GM23248 (cell line): Measurements from ENCODE around the gene ERC1. TPM values are rescaled to one million over a fixed set of nuclear protein-coding genes. Genes with fewer than 3 reads are reported as not detected.

Experiments used
- DNase-seq: peaks from one replicate; pipeline ENCODE4 v3.0.0-alpha.2; 2015
- H2AFZ ChIP-seq: fragments of 200-600 bp; sonication (generic); 2 replicates; pipeline ENCODE4 v1.6.1; 2016; ENCODE audit warnings: antibody characterized with exemption
- H3F3A ChIP-seq: fragments of 200-600 bp; sonication (generic); 2 replicates; pipeline ENCODE4 v1.6.1; 2016; ENCODE audit warnings: mild to moderate bottlenecking, antibody characterized with exemption, mixed run types; ENCODE audit not compliant: insufficient read depth
- H3K27ac ChIP-seq: fragments of 200-600 bp; sonication (generic); 2 replicates; pipeline ENCODE4 v1.5.1; 2016; ENCODE audit warnings: mild to moderate bottlenecking
- H3K27me3 ChIP-seq: fragments of 200-600 bp; sonication (generic); replicated peaks from 2 replicates; pipeline ENCODE4 v1.6.1; 2016; ENCODE audit warnings: mild to moderate bottlenecking; ENCODE audit not compliant: insufficient read depth
- H3K36me3 ChIP-seq: fragments of 200-600 bp; sonication (generic); 2 replicates; pipeline ENCODE4 v1.6.1; 2016; ENCODE audit warnings: low read depth, mild to moderate bottlenecking
- H3K4me1 ChIP-seq: fragments of 200-600 bp; sonication (generic); 2 replicates; pipeline ENCODE4 v1.6.1; 2016; ENCODE audit warnings: mild to moderate bottlenecking; ENCODE audit not compliant: insufficient read depth
- H3K4me2 ChIP-seq: fragments of 200-600 bp; sonication (generic); one replicate; pipeline ENCODE4 v1.6.1; 2016; ENCODE audit warnings: mild to moderate bottlenecking; ENCODE audit not compliant: unreplicated experiment
- H3K4me3 ChIP-seq: fragments of 200-600 bp; sonication (generic); 2 replicates; pipeline ENCODE4 v1.5.1; 2016; ENCODE audit warnings: mild to moderate bottlenecking
- H3K79me2 ChIP-seq: fragments of 200-600 bp; sonication (generic); 2 replicates; pipeline ENCODE4 v1.6.1; 2016; ENCODE audit warnings: mild to moderate bottlenecking; ENCODE audit not compliant: insufficient read depth
- H3K9ac ChIP-seq: fragments of 200-600 bp; sonication (generic); 2 replicates; pipeline ENCODE4 v1.6.1; 2016; ENCODE audit warnings: mild to moderate bottlenecking
- H3K9me2 ChIP-seq: fragments of 200-600 bp; sonication (generic); 2 replicates; pipeline ENCODE4 v1.6.1; 2016; ENCODE audit warnings: mixed run types, mild to moderate bottlenecking, moderate library complexity; ENCODE audit not compliant: insufficient read depth
- H3K9me3 ChIP-seq: fragments of 200-600 bp; sonication (generic); one replicate; pipeline ENCODE4 v1.6.1; 2017; ENCODE audit warnings: low read depth
- H4K20me1 ChIP-seq: fragments of 200-600 bp; sonication (generic); 2 replicates; pipeline ENCODE4 v1.6.0; 2016; ENCODE audit not compliant: insufficient read depth
- EZH2 ChIP-seq: fragments of 200-600 bp; sonication (generic); IDR thresholded peaks from 2 replicates; pipeline ENCODE4 v1.6.1; 2018; ENCODE audit warnings: antibody characterized with exemption, mild to moderate bottlenecking; ENCODE audit not compliant: insufficient read depth, poor library complexity, severe bottlenecking
- EZH2phosphoT487 ChIP-seq: fragments of 200-600 bp; sonication (generic); IDR thresholded peaks from 2 replicates; pipeline ENCODE4 v1.6.1; 2018; ENCODE audit warnings: antibody characterized with exemption, moderate library complexity, mild to moderate bottlenecking, low read depth; ENCODE audit not compliant: insufficient read depth
- WGBS, 2 experiments: methylation state at CpG; one replicate each; pipeline ENCODE4 v1.1.6; 2015 to 2017; ENCODE audit warnings: low lambda C conversion rate in 2 of 2, low coverage in 1 of 2; ENCODE audit errors: missing lambda C conversion rate in 2 of 2; 5-methylcytosine and 5-hydroxymethylcytosine counted together
- in situ Hi-C: fragments of 300-500 bp; cut with MboI; formaldehyde crosslinking; loops from 2 replicates; pipeline ENCODE4 v1.15.0; 2020
- polyA plus RNA-seq: library from polyadenylated mRNA; unstranded; fragments of >200 nt; fragmentation: Nextera tagmentation; extraction: Ambion mirVana; gene quantifications from 2 replicates; pipeline ENCODE4 v1.2.1, GENCODE V29; 2016
- total RNA-seq: library from RNA; depleted of rRNA; stranded (reverse); fragments of >200 nt; shearing (Covaris generic); gene quantifications from 2 replicates; pipeline ENCODE4 v1.2.3, GENCODE V29; 2014

The ERC1 gene
- total and polyA plus RNA-seq, 2 experiments from 2014 or later: 21.5 to 23.3 TPM

GRCh38 chr12:1013618-1014489 lies 22.8 kb downstream of the ERC1 start:
- peak overlapping the region; percentile 76 for H3K27ac ChIP-seq
- H3F3A ChIP-seq: peaks cover 23% of the 10 kb centered on the region; the same call in 1 of the 2 replicates
- no peaks in the 10 kb centered on the region for H4K20me1 ChIP-seq
- H3K36me3 ChIP-seq: no peaks in the 10 kb centered on the region
- H2AFZ ChIP-seq: peak overlapping the region; percentile 42
- no peaks in the 10 kb centered on the region for H3K9me3 ChIP-seq
- H3K9ac ChIP-seq: peak overlapping the region; percentile 50
- H3K4me3 ChIP-seq: no peak overlapping the region
- DNase-seq: peak; percentile 88
- H3K4me2 ChIP-seq: peak overlapping the region; percentile 5
- H3K27me3 ChIP-seq: no peaks in the 10 kb centered on the region
- no peaks in the 10 kb centered on the region for H3K9me2 ChIP-seq
- H3K79me2 ChIP-seq: peaks cover 98% of the 10 kb centered on the region
- in situ Hi-C loops: no loop called here
- TF ChIP-seq EZH2 (no peak), EZH2phosphoT487 (no peak)
- WGBS, 2 experiments: 49 to 51% methylated on average over 10 of the region's 10 CpGs
- H3K4me1 ChIP-seq: peaks cover 13% of the 10 kb centered on the region

DNA sequence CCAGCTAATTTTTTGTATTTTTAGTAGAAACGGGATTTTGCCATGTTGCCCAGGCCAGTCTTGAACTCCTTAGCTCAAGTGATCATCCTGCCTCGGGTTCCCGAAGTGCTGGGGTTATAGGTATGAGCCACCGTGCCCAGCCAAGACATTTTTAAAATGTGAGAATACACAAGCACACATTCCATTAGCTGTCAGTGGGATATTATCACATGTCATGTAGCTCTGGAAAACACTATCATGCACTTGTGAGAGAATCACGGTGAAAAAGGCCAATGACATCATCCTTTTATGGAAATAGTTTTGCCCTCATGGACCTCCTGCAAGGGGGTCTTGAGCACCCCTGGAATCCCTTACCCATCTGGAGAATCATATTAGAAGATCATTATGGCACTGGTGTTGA lies 28.3 kb downstream of the ERC1 start:
- peaks cover 98% of the 10 kb centered on the region for H3K79me2 ChIP-seq

GRCh38 chr12:1020389-1020788 lies 29.4 kb downstream of the ERC1 start:
- Histone ChIP-seq H3K9me2 (no peaks in the 10 kb centered on the region), H3K4me1 (peaks cover 4% of the 10 kb centered on the region; the same call in 1 of the 2 replicates), H3K9me3 (no peaks in the 10 kb centered on the region), H4K20me1 (no peaks in the 10 kb centered on the region), H3K4me2 (no peak overlapping the region), H3K27me3 (no peaks in the 10 kb centered on the region), H3K79me2 (peaks cover 98% of the 10 kb centered on the region), H2AFZ (no peak overlapping the region), H3K36me3 (no peaks in the 10 kb centered on the region), H3F3A (peaks cover 2% of the 10 kb centered on the region; the same call in 1 of the 2 replicates), H3K9ac (no peak overlapping the region), H3K27ac (no peak overlapping the region), H3K4me3 (no peak overlapping the region)
- no peak for DNase-seq
- no peak for TF ChIP-seq EZH2phosphoT487
- TF ChIP-seq EZH2: no peak
- WGBS, 2 experiments: 96 to 100% methylated on average over 3 of the region's 3 CpGs
- in situ Hi-C loops: no loop called here

More for the DNA sequence above, 28.3 kb downstream of the ERC1 start:
- H4K20me1 ChIP-seq: no peaks in the 10 kb centered on the region
- WGBS, 2 experiments: 71 to 79% methylated on average over 5 of the region's 5 CpGs
- no peaks in the 10 kb centered on the region for H3K27me3 ChIP-seq
- H3K4me3 ChIP-seq: no peak overlapping the region
- in situ Hi-C loops: no loop called here
- H3K4me2 ChIP-seq: no peak overlapping the region
- peaks cover 5% of the 10 kb centered on the region; the same call in 1 of the 2 replicates for H3K4me1 ChIP-seq
- no peaks in the 10 kb centered on the region for H3K36me3 ChIP-seq
- no peaks in the 10 kb centered on the region for H3K9me3 ChIP-seq
- H3K27ac ChIP-seq: no peak overlapping the region
- no peak for TF ChIP-seq EZH2phosphoT487
- no peak for TF ChIP-seq EZH2
- no peak for DNase-seq
- H3K9me2 ChIP-seq: no peaks in the 10 kb centered on the region
- peaks cover 7% of the 10 kb centered on the region; the same call in 1 of the 2 replicates for H3F3A ChIP-seq
- no peak overlapping the region for H3K9ac ChIP-seq
- H2AFZ ChIP-seq: no peak overlapping the region

DNA sequence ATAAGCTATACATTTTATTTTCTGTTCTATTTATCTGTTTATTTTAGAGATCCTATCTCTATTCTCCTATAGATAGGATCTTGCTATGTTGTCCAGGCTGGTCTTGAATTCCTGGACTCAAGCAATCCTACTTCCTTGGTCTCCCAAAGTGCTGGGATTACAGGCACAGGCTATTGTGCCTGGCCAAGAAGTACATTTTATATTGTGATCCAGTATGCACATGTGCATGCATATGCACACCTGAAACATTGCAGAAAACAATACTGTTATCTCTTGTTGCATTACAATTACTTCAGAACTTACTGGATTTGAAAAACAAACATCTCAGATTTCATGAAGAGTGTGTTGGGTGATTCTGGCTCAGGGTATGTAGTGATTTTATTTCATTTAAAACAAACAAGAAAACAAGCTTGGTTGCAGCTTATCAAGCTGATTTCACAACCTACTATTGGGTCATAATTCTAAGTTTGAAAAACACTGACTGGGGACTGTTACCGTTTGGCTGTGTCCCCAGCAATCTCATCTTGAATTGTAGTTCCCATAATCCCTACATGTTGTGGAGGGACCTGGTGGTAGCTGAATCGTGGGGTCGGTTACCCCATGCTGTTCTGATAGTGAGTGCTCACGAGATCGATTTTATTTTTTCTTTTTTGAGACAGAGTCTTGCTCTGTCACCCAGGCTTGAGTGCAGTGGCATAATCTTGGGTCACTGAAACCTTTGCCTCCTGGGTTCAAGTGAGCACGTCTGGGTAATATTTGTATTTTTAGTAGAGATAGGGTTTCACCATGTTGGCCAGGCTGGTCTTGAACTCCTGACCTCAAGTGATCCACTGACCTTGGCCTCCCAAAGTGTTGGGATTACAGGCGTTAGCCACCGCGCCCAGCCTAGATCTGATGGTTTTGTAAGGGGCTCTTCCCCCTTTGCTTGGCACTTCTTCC lies 31.3 kb downstream of the ERC1 start:
- Histone ChIP-seq H3K36me3 (no peaks in the 10 kb centered on the region), H3K4me1 (no peaks in the 10 kb centered on the region), H4K20me1 (no peaks in the 10 kb centered on the region), H3K27ac (no peak overlapping the region), H3F3A (no peaks in the 10 kb centered on the region), H3K27me3 (no peaks in the 10 kb centered on the region), H3K4me2 (no peak overlapping the region), H3K9me2 (no peaks in the 10 kb centered on the region), H3K9me3 (no peaks in the 10 kb centered on the region), H3K9ac (no peak overlapping the region), H3K79me2 (peaks cover 98% of the 10 kb centered on the region), H3K4me3 (no peak overlapping the region), H2AFZ (no peak overlapping the region)
- in situ Hi-C loops: no loop called here
- DNase-seq: no peak
- TF ChIP-seq EZH2 (no peak), EZH2phosphoT487 (no peak)
- WGBS, 2 experiments: 94 to 95% methylated on average over 9 of the region's 9 CpGs
